Measurements from ENCODE around the gene LAPTM5.

DNA sequence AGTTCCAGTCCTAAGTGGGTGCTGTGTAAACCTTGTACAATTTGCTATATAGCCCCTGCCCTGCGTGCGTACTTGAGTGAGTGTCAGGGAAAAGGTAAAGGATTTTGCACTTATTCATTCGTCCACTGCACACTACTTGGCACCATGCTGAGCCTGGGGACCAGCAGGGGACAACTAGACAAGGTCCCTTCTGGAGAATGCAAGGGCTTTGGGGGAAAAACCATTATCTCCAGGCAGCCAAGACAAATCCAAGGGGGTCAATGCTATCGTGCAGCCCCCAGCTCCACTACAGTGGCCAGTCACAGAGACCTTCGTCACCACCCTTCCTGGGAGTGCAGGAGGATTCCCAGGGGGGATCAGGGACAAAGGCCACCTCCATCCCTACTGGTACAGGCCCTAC, 73.9 kb downstream of the LAPTM5 start:
- TF ChIP-seq, protein P1, sequence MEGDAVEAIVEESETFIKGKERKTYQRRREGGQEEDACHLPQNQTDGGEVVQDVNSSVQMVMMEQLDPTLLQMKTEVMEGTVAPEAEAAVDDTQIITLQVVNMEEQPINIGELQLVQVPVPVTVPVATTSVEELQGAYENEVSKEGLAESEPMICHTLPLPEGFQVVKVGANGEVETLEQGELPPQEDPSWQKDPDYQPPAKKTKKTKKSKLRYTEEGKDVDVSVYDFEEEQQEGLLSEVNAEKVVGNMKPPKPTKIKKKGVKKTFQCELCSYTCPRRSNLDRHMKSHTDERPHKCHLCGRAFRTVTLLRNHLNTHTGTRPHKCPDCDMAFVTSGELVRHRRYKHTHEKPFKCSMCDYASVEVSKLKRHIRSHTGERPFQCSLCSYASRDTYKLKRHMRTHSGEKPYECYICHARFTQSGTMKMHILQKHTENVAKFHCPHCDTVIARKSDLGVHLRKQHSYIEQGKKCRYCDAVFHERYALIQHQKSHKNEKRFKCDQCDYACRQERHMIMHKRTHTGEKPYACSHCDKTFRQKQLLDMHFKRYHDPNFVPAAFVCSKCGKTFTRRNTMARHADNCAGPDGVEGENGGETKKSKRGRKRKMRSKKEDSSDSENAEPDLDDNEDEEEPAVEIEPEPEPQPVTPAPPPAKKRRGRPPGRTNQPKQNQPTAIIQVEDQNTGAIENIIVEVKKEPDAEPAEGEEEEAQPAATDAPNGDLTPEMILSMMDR (IDR thresholded peaks at IDR 0.05), result no peak
- TF ChIP-seq EP300 (IDR thresholded peaks at IDR 0.05) (no peak), POLR2A (IDR thresholded peaks at IDR 0.05) (no peak), POLR2AphosphoS5 (IDR thresholded peaks at IDR 0.05) (no peak)

Measured in upper lobe of left lung (tissue), 4 donors.